Duodenal mucosa (tissue), 2 donors: ENCODE results near the gene C9orf153.
"Not testable (repeated sequence)": the region's sequence is repeated elsewhere in the genome, so short reads cannot be mapped to it uniquely, and the experiment has no call there.

ENCODE experiments used
- H3K27ac ChIP-seq: one replicate; pipeline ENCODE4 v1.7.0; 2013; ENCODE audit warnings: low read depth, low read length
- H3K27me3 ChIP-seq, 2 donors: one replicate each; pipeline ENCODE4 v1.7.0; 2013; ENCODE audit warnings: low read length in 2 of 2, control low read depth in 1 of 2; ENCODE audit not compliant: insufficient read depth in 2 of 2, control insufficient read depth in 1 of 2
- H3K36me3 ChIP-seq, 2 donors: one replicate each; pipeline ENCODE4 v1.7.0; 2013; ENCODE audit warnings: low read length in 2 of 2, control low read depth in 1 of 2; ENCODE audit not compliant: insufficient read depth in 2 of 2, control insufficient read depth in 1 of 2
- H3K4me1 ChIP-seq, 2 donors: one replicate each; pipeline ENCODE4 v1.7.0; 2013; ENCODE audit warnings: low read length in 2 of 2, control low read depth in 1 of 2; ENCODE audit not compliant: insufficient read depth in 2 of 2, control insufficient read depth in 1 of 2
- H3K4me3 ChIP-seq, 2 donors: one replicate each; pipeline ENCODE4 v1.7.0; 2013; ENCODE audit warnings: low read length in 2 of 2, low read depth in 1 of 2
- H3K9ac ChIP-seq, 2 donors: one replicate each; pipeline ENCODE4 v1.7.0; 2013; ENCODE audit warnings: low read length in 2 of 2, low read depth in 1 of 2
- H3K9me3 ChIP-seq, 2 donors: one replicate each; pipeline ENCODE4 v1.7.0; 2013; ENCODE audit warnings: low read length in 2 of 2, control low read depth in 1 of 2; ENCODE audit not compliant: control insufficient read depth in 1 of 2

Gene C9orf153

DNA sequence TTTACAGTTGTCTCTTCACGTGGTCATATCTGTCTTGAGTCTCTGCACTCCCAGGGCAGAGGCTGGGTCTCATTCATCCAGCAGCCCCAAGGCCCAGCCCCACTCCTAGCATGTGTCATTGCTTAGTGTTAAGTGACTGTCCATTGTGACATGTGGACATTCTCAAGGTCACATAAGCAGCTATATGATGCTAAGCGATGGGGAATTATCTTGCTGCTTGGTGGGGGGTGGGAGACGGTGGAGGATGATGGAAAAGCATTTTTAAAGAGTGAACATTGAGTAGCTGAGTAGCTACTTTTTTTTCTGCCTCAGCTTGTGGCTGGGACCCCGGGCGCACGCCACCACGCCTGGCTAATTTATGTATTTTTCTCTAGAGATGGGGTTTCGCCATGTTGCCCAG, at the start of gene C9orf153:
Gene C9orf153 (minus strand): TSS at position 101 of the 400 bp plus-strand sequence. CDS start 30,054 bp downstream, outside the sequence.
- peaks cover 12 to 25% of the 10 kb centered on the region in 2 donors for H3K36me3 ChIP-seq
- no peaks in the 10 kb centered on the region for H3K27me3 ChIP-seq
- H3K4me3 ChIP-seq: no peak within 1 kb of the TSS
- no peak within 1 kb of the TSS for H3K9ac ChIP-seq
- H3K9me3 ChIP-seq: no peaks in the 10 kb centered on the region
- H3K4me1 ChIP-seq: no peaks in the 10 kb centered on the region
- no peak within 1 kb of the TSS for H3K27ac ChIP-seq

DNA sequence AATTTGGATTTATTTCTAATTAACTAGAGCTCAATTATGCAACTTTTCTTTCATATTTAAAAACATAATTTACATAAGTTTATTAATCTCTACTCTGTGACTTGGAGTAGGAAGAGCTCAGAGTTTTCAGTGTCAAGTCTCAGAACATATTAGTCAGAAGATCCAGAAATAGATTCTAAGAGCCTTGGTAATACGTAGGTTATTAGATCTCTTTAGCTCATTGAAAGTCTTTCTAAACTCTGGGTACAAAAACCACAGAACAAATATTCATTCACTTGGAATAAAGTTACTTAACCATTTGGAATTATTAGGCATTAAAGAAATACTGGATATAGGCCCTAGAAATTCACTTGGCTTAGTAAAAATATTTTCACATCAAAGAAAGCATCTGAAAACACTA, 49.2 kb upstream of the C9orf153 start:
- H3K4me3 ChIP-seq: no peak overlapping the region
- no peaks in the 10 kb centered on the region for H3K27me3 ChIP-seq
- H3K9ac ChIP-seq: no peak overlapping the region
- no peaks in the 10 kb centered on the region for H3K9me3 ChIP-seq
- H3K4me1 ChIP-seq: no peaks in the 10 kb centered on the region
- no peak overlapping the region for H3K27ac ChIP-seq
- peaks cover 46 to 77% of the 10 kb centered on the region in 2 donors for H3K36me3 ChIP-seq

DNA sequence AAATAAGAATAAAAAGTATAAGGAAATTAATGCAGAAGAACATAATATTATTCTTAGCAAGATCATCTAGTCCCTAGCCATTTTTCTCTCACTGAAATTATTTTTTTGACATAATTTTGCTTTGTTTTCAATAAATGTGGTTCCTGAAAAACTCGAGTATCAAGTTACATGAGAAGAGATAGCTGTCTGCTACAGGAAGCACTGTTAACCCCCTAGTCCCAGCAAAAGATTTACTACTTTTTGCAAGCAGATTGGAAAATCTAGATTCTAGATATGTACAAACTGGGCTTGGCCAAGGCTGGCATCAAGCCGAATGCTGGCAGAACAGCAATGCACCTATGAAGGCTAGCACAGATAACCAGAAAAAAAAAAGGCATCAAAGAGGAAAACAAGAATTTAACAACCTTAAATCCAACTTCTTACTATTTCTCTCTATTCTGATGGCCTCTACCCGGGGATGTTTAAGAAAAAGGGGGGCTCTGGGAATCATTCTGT, 44.8 kb upstream of the C9orf153 start:
- peaks cover 47 to 92% of the 10 kb centered on the region in 2 donors for H3K36me3 ChIP-seq
- no peak overlapping the region for H3K9ac ChIP-seq

DNA sequence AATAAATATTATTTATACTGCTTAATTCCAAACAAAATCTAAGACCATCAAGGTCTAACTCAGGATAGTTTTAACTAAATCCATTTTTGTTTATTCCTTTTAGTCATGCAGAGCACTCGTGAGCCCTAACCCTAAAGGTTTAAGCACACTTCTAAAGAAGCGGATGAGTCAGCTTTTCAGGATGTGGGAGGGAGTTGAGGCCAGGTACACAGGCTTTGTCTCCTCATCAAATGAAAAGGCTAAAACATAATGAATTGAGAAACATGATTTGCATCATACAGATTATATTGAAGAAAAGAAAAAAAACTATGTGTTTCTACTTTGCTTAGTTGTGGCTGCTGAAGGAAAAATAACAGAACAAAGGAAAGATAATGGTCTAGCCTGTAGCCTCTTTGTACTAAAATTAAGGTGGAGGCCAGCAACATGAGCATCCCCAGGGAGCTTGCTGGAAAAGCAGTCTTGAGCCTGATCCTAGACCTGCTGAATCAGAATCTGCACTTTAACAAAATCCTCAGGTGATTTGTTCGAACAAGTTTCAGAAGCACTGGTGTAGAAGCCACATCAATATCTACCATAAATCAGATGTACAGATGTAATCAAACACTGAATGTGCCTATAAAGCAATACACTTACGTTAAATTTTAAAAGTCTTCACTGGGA, 44.0 kb upstream of the C9orf153 start:
- H3K4me1 ChIP-seq: no peaks in the 10 kb centered on the region
- no peak overlapping the region for H3K4me3 ChIP-seq
- no peaks in the 10 kb centered on the region for H3K9me3 ChIP-seq
- H3K27ac ChIP-seq: no peak overlapping the region
- H3K36me3 ChIP-seq: peaks cover 48 to 93% of the 10 kb centered on the region in 2 donors
- no peak overlapping the region for H3K9ac ChIP-seq
- H3K27me3 ChIP-seq: no peaks in the 10 kb centered on the region

More for the DNA sequence above, 44.8 kb upstream of the C9orf153 start:
- H3K9me3 ChIP-seq: no peaks in the 10 kb centered on the region
- no peaks in the 10 kb centered on the region for H3K4me1 ChIP-seq
- H3K27ac ChIP-seq: no peak overlapping the region
- no peaks in the 10 kb centered on the region for H3K27me3 ChIP-seq
- no peak overlapping the region for H3K4me3 ChIP-seq

DNA sequence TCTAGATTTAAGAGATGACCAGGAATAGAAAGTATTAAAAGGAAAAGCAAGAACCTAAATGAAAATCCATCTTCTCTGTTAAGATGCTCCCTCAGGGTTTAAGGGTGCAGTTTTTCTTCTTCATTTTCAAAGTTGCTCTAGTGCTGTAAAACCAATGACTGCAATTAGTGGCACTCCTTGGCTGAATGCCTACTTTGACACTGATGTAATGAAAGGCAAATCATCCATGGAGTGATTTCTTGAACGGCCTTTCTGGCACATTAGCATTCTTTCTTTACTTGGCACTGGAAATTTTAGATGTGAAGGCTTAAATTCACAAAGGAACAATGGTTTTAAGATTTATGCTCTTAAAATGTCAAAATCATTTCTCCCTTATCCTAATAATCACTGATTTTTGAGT, 42.2 kb upstream of the C9orf153 start:
- no peak overlapping the region for H3K27ac ChIP-seq
- peaks cover 55 to 91% of the 10 kb centered on the region in 2 donors for H3K36me3 ChIP-seq
- no peaks in the 10 kb centered on the region for H3K9me3 ChIP-seq
- no peaks in the 10 kb centered on the region for H3K27me3 ChIP-seq
- H3K9ac ChIP-seq: no peak overlapping the region
- no peak overlapping the region for H3K4me3 ChIP-seq
- no peaks in the 10 kb centered on the region for H3K4me1 ChIP-seq

DNA sequence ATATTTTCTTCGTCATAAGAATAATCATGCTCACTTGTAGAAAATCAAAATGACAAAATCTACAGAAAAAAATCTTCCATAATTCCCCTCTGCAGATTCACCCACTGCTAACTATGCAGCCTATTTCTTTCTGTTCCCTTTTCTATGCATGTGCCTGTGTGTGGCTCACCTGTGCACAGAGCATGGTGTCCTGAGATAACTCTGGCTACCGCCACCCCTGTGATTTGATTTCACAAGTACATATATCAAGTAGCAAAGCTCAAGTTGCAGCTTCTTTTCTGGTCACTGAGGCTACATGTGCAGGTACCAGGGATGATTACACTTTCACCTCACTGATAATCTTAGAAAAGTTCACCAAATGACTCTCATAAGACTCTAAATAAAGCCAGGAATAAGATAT, 41.2 kb upstream of the C9orf153 start:
- no peak overlapping the region for H3K27ac ChIP-seq
- no peak overlapping the region for H3K9ac ChIP-seq
- H3K9me3 ChIP-seq: no peaks in the 10 kb centered on the region
- H3K4me3 ChIP-seq: no peak overlapping the region
- no peaks in the 10 kb centered on the region for H3K4me1 ChIP-seq
- peaks cover 49 to 90% of the 10 kb centered on the region in 2 donors for H3K36me3 ChIP-seq
- H3K27me3 ChIP-seq: no peaks in the 10 kb centered on the region

DNA sequence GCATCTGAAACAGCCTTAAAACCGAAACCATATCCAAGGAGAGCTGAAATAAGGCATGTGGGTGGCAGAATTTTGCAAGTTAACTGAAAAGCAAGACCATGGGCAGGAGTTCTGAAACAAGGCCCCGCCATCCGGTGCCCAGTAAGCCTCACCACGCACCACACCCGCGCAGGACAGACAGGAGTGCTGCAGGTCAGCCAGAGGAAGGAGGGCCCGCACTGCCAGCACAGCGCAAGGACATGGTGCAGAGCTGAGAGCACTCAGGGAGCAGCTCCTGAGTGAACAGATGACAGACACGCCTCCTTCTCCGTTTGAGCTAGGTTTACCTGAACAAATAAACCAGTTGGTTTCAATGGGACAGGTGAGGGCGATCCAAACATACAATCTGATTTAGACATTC, 39.4 kb upstream of the C9orf153 start:
- peaks cover 42 to 75% of the 10 kb centered on the region in 2 donors for H3K36me3 ChIP-seq
- no peaks in the 10 kb centered on the region for H3K9me3 ChIP-seq
- H3K4me1 ChIP-seq: no peaks in the 10 kb centered on the region
- H3K9ac ChIP-seq: no peak overlapping the region
- H3K27ac ChIP-seq: no peak overlapping the region
- no peaks in the 10 kb centered on the region for H3K27me3 ChIP-seq
- H3K4me3 ChIP-seq: no peak overlapping the region

DNA sequence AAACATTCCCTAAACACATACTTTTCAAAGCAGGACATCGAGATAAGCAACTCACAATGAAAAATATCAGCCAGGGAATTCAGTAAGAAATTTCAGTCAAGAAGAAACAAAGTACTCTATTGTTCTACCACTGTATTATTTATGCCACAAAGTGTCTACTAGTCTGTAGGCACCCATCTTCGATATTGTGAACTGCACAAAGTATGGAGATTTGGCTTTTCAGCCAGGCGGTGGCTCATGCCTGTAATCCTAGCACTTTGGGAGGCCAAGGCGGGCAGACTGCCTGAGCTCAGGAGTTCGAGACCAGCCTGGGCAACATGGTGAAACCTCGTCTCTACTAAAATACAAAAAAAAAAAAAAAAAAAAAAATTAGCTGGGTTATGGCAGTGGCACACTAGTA, 30.9 kb upstream of the C9orf153 start:
- H3K4me3 ChIP-seq, H3K9me3 ChIP-seq, H3K4me1 ChIP-seq, H3K9ac ChIP-seq, H3K36me3 ChIP-seq, H3K27ac ChIP-seq, H3K27me3 ChIP-seq: not testable (repeated sequence)

DNA sequence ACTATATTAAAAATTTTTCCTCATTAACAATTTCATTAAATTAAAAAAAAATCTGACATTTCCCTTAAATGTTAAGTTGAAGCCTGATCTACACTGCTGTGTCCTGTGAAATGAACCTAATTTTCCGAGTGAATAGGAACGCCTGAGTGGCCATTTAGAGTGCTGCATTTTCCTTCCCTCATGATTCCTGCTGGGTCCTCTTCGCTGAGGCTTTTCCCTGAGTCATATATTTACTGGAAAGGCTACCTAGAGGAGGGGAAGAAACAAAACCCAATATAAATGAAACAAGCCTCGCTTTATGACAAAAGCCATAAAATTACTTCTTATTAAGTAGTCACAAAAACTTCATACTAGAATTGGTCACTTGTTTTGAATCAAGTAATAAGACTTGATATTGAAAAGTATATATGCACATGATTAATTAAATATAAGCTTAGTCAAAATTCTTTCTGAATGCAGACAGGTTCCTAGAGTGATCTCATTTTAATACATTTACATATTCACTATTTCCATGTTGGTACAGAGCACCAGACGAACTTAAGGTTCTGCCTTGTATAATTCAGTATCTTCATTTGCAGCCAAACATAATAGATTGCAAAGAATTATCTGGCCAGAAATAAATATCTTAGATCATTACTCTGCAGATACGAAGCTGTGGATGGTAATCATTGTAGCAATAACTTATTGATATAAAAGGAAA, 29.2 kb upstream of the C9orf153 start:
- H3K27ac ChIP-seq: no peak overlapping the region
- H3K9me3 ChIP-seq: no peaks in the 10 kb centered on the region
- no peak overlapping the region for H3K4me3 ChIP-seq
- H3K4me1 ChIP-seq: no peaks in the 10 kb centered on the region
- H3K36me3 ChIP-seq: peaks cover 0 to 8% of the 10 kb centered on the region in 2 donors
- no peak overlapping the region for H3K9ac ChIP-seq
- H3K27me3 ChIP-seq: no peaks in the 10 kb centered on the region

DNA sequence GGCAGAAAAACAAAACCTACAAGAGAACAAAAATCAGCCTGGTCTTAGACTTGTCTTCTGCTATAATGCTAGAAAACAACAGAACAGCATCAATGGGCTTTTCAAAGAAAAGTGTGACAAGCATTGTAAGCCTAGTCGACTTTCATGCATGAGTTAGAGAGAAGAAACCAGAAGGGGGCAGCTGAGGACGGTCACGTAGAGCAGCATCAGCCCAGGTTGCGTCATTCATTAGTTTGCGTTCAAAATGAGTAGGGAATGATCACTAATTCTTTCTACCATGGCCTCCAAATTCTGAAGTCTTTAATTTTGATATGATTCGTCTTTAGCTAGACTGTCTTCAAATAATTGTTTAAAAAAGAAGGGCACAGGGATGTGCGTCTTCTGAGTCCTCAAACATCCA, 27.6 kb upstream of the C9orf153 start:
- no peak overlapping the region for H3K4me3 ChIP-seq
- no peaks in the 10 kb centered on the region for H3K9me3 ChIP-seq
- peaks cover 0 to 8% of the 10 kb centered on the region in 2 donors for H3K36me3 ChIP-seq
- H3K27ac ChIP-seq: no peak overlapping the region
- H3K9ac ChIP-seq: no peak overlapping the region
- peaks cover 7 to 8% of the 10 kb centered on the region in 2 donors for H3K4me1 ChIP-seq
- no peaks in the 10 kb centered on the region for H3K27me3 ChIP-seq
